ENCODE data around the gene MYH13. TPM values are rescaled to one million over a fixed set of nuclear protein-coding genes. Genes with fewer than 3 reads are reported as not detected.
A peak's percentile ranks its signal among the peaks of the same experiment; 100 is the strongest.
"Not testable (repeated sequence)": the region's sequence is repeated elsewhere in the genome, so short reads cannot be mapped to it uniquely, and the experiment has no call there.

The MYH13 gene
- total RNA-seq, 1 donor from 2014 or later: under 0.01 TPM

DNA sequence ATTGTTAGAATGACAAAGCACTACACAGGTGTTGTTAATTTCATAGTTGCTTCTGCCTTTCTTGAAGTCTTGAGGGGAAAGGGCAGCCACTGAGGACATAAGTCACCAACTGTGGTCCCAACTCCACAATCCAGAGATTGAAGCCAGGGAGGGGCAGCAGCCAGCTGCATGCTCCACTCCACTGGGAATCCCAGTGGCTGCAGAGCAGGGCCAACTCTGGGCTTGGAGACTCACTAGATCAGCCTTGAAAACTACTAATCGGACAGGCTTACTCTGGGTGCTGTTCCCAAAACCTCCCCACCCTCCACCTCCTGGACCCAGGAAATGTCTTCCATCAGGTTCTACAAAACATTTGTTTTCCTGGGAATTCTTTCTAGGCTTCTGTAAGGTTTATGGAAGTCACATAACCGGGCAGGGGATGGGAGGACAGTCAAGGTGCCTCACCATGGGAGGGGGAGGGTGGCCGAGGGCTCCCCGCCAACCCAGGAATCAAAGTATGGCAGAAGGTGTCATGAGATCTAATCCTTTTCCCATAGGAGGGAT, 68.0 kb downstream of the MYH13 start:
- DNase-seq: no peak

GRCh38 chr17:10297691-10298090, 75.1 kb downstream of the MYH13 start:
- DNase-seq: no peak

GRCh38 chr17:10295728-10296343, 77.0 kb downstream of the MYH13 start:
- peak; percentile 8 for DNase-seq

- no peak for DNase-seq
These were observed 78.6 kb downstream of the MYH13 start for GRCh38 chr17:10294180-10294579.

DNA sequence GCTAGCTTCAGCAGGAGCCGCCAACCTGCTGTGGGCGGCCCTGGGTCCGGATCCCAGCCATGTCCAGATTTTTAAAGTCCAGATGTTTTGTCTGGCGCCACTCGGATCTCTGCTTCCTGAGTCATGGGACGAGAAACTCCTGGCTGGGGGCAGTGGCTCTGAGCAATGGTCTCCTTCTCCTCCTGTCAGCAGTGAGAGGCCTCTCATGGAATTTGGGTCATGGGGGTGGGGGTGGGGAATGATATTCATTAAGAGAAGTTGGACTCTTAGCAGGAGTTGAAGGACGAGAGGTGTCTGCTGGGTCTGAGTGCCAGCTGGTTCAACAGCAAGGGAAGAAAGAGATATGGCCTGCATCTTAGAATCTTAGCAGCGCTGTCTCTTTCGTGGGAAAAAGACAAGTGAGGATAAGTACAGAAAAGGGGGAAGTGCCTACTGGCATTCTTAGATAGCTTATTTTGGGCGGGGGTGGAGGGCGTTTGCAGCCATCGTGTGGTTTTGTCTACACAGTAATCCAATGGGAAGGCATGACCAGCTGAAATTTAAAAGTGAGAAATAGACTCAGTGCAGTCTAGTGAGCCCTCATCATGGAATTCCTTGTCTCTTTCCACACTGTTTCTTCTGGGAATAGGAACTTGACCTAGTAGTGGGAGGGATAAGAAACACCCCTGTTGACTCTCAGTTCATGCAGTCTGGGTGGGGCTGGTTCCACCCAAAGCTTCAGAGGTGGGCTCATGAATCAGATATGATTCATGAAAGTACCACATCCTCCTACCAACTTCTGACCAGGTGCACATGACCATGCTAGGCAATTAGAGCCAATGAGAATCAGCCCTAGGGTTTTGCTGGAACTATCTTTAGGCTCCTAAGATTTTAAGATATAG, 80.5 kb downstream of the MYH13 start:
- no peak for DNase-seq

DNA sequence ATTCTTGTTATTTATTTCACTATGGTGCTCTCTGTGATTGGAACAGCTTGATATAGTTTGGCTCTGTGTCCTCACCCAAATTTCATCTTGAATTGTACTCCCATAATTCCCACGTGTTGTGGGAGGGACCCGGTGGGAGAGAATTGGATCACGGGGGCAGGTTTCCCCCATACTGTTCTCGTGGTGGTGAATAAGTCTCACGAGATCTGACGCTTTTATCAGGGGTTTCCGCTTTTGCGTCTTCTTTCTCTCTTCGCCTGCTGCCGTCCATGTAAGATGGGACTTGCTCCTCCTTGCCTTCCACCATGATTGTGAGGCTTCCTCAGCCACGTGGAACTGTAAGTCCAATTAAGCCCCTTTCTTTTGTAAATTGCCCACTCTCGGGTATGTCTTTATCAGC, 81.2 kb downstream of the MYH13 start:
- not testable (repeated sequence) for DNase-seq

- no peak for DNase-seq
These were observed 82.8 kb downstream of the MYH13 start for GRCh38 chr17:10290041-10290440.

- DNase-seq: no peak
These were observed 86.5 kb downstream of the MYH13 start for GRCh38 chr17:10286324-10286723.

- DNase-seq: no peak
These were observed 86.9 kb downstream of the MYH13 start for GRCh38 chr17:10285896-10286295.

DNA sequence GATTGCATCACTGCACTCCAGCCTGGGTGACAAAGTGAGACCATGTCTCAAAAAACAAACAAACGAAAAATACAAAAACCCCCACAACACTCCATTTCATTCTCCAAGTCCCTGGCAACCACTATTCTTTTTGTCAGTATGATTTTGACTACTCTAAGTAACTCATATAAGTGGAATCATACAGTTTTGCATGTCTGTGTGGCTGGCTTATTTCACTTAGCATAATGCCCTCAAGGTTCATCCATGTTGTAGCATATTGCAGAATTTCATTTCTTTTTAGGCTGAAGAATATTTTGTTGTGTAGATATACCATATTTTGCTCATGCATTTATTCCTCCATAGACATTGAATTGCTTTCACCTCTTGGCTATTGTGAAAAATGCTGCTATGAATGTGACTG, 92.7 kb downstream of the MYH13 start:
- DNase-seq: no peak

GRCh38 chr17:10278218-10278617, 94.6 kb downstream of the MYH13 start:
- no peak for DNase-seq

- no peak for DNase-seq
These were observed 96.4 kb downstream of the MYH13 start for GRCh38 chr17:10276436-10276835.

GRCh38 chr17:10275418-10275817, 97.4 kb downstream of the MYH13 start:
- DNase-seq: no peak

GRCh38 chr17:10271106-10271562, 101.7 kb downstream of the MYH13 start:
- DNase-seq: no peak

- no peak for DNase-seq
These were observed 102.5 kb downstream of the MYH13 start for GRCh38 chr17:10270258-10270657.

- DNase-seq: no peak
These were observed 104.8 kb downstream of the MYH13 start for GRCh38 chr17:10268005-10268404.

GRCh38 chr17:10266296-10266876, 106.4 kb downstream of the MYH13 start:
- no peak for DNase-seq

DNA sequence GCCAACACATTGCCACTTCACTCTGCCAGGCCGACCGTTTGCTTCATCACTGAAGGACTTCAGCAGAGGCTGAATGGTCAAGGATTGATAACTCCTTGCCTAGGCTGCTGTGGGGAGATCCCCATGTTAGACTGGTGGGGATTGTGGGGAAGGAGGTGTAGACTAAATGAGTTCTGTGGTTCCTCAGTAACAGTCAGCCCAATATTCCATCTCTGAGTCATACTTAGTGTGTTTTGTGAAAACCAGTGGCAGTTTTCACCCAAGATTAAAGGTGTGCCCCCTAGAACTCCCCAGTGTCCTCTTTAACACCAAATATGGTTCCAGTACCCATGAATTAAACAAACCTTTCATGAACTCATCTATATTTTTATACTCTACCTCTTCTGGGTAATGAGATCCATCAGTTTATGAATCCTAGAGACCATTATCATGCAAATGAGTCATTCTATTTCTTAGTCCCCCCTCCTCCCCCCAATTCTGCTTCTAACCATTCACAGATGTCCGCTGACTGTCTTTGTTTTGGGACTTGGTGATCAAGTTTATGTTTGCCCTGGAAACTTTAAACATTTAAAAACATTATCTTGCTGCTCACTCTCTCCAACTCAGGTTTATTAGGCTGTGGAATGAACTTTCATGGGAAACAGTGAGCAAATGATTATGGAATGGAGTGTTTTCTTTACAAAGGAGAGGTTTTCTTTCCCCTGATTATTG, 107.6 kb downstream of the MYH13 start:
- DNase-seq: peak; percentile 83

GRCh38 chr17:10264051-10264450, 108.8 kb downstream of the MYH13 start:
- no peak for DNase-seq

- no peak for DNase-seq
These were observed 110.4 kb downstream of the MYH13 start for GRCh38 chr17:10262451-10262850.

DNA sequence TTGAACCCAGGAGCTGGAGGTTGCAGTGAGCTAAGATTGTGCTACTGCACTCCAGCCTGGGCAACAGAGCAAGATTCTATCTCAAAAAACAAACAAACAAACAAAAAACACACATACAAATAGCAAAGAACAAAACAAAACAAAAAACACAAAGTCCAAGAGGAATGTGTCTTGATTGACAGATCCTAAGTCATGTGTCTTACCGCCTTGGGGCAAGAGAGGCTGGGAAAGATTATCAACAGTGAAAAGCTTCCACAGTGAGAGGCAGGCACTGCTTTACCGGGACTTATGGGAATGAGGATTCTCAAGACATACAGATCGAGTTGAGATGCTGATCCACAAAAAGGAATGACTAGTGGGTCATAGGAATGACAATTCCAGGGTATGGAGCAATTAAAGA, 111.7 kb downstream of the MYH13 start:
- no peak for DNase-seq

GRCh38 chr17:10251212-10251948, 121.4 kb downstream of the MYH13 start:
- no peak for DNase-seq
